HCT116 (cell line): ENCODE data around the gene WDR83. TPM values are rescaled to one million over a fixed set of nuclear protein-coding genes. Genes with fewer than 3 reads are reported as not detected.

Experiments used
- ATAC-seq: fragments of 200-7000 bp; cut with Tn5 transposase; 2 replicates; pipeline ENCODE4 v1.9.1; 2020; ENCODE audit warnings: mild to moderate bottlenecking, moderate library complexity
- BruUV-seq: library from RNA; stranded (reverse); fragments of 400-500 nt; replicated peaks from 2 replicates; lab custom pipeline; 2021; lab: Mats Ljungman, UMichigan
- CTCF ChIA-PET: fragments of 300-600 bp; sonication (Branson Sonifier 250); formaldehyde crosslinking; loops from one replicate; lab custom pipeline; 2021; ENCODE audit warnings: antibody characterized with exemption; lab: Charles Lee
- POLR2A ChIA-PET: fragments of 300-600, 350-600 bp; sonication (Branson Sonifier 250); formaldehyde crosslinking; loops from one replicate; lab custom pipeline; 2021; ENCODE audit warnings: antibody characterized with exemption; lab: Charles Lee
- RAD21 ChIA-PET, 2 experiments: fragments of 300-600 bp; sonication (Branson Sonifier 250); formaldehyde crosslinking; loops; one replicate each; lab custom pipeline; 2023; ENCODE audit warnings: low total read pairs in 2 of 2; ENCODE audit not compliant: uncharacterized antibody in 2 of 2, unreplicated experiment in 2 of 2, low non-redundant PET in 1 of 2; lab: Charles Lee
- DNase-seq: peaks from one replicate; pipeline ENCODE4 v3.0.0-alpha.2; 2010; ENCODE audit warnings: low read depth, low spot score
- H2AFZ ChIP-seq: fragments of 200-600 bp; shearing (Covaris generic), sonication (generic); 2 replicates; pipeline ENCODE4 v1.6.1; 2017; ENCODE audit warnings: low read depth, mixed run types, mixed read lengths, antibody characterized with exemption, low read length; ENCODE audit not compliant: poor library complexity, severe bottlenecking
- H3K27ac ChIP-seq: 2 replicates; pipeline ENCODE4 v1.5.1; 2012; ENCODE audit warnings: low read depth, low read length
- H3K27me3 ChIP-seq: fragments of 200-600 bp; sonication (generic); 2 replicates; pipeline ENCODE4 v1.6.1; 2016; ENCODE audit warnings: mixed run types, low read length, mixed read lengths; ENCODE audit not compliant: insufficient read depth
- H3K36me3 ChIP-seq, 2 experiments: fragments of 200-500 bp in 1 of 2; fragments of 200-600 bp in 1 of 2; sonication (Bioruptor generic) in 1 of 2; sonication (generic) in 1 of 2; 2 replicates each; pipeline versions ENCODE4 v1.5.1 to v1.6.1; 2014 to 2016; ENCODE audit warnings: low read length in 2 of 2, inconsistent platforms in 1 of 2, mixed read lengths in 1 of 2, mixed run types in 1 of 2; ENCODE audit not compliant: insufficient read depth in 2 of 2, control insufficient read depth in 1 of 2
- H3K4me1 ChIP-seq, 2 experiments: fragments of 200-600 bp in 1 of 2; sonication (generic) in 1 of 2; 2 replicates each; pipeline versions ENCODE4 v1.5.1 to v1.6.1; 2012 to 2017; ENCODE audit warnings: low read length in 2 of 2, inconsistent platforms in 1 of 2, mild to moderate bottlenecking in 1 of 2, mixed read lengths in 1 of 2, mixed run types in 1 of 2, moderate library complexity in 1 of 2; ENCODE audit not compliant: insufficient read depth in 2 of 2, control insufficient read depth in 1 of 2
- H3K4me2 ChIP-seq: fragments of 200-600 bp; sonication (generic); 2 replicates; pipeline ENCODE4 v1.6.1; 2017; ENCODE audit warnings: mixed run types, low read length, mixed read lengths
- H3K4me3 ChIP-seq, 2 experiments: fragments of 200-600 bp in 1 of 2; sonication (generic) in 1 of 2; replicated peaks in 1 of 2; 2 replicates each; pipeline ENCODE4 v1.5.1; 2011 to 2016; ENCODE audit warnings: low read length in 2 of 2, control low read depth in 1 of 2, low read depth in 1 of 2, mild to moderate bottlenecking in 1 of 2, mixed read lengths in 1 of 2, mixed run types in 1 of 2
- H3K79me2 ChIP-seq: fragments of 200-600 bp; sonication (generic); 2 replicates; pipeline ENCODE4 v1.6.1; 2017; ENCODE audit warnings: mild to moderate bottlenecking, mixed run types, low read length, moderate library complexity, mixed read lengths; ENCODE audit not compliant: insufficient read depth
- H3K9ac ChIP-seq: fragments of 200-600 bp; sonication (generic); 2 replicates; pipeline ENCODE4 v1.6.1; 2016; ENCODE audit warnings: low read length, mixed read lengths
- H3K9me2 ChIP-seq: fragments of 200-600 bp; sonication (generic), shearing (Covaris generic); 2 replicates; pipeline ENCODE4 v1.6.1; 2017; ENCODE audit warnings: mixed run types, mild to moderate bottlenecking, moderate library complexity; ENCODE audit not compliant: insufficient read depth
- H3K9me3 ChIP-seq, 2 experiments: fragments of 200-500 bp in 1 of 2; fragments of 200-600 bp in 1 of 2; sonication (Bioruptor generic) in 1 of 2; sonication (generic) in 1 of 2; 2 replicates each; pipeline ENCODE4 v1.6.1; 2014 to 2017; ENCODE audit warnings: low read length in 2 of 2, mixed read lengths in 2 of 2, inconsistent platforms in 1 of 2, low read depth in 1 of 2, mild to moderate bottlenecking in 1 of 2, mixed run types in 1 of 2, moderate library complexity in 1 of 2; ENCODE audit not compliant: control insufficient read depth in 1 of 2, insufficient read depth in 1 of 2
- H4K20me1 ChIP-seq: fragments of 200-600 bp; sonication (generic), shearing (Covaris generic); 2 replicates; pipeline ENCODE4 v1.6.1; 2017; ENCODE audit warnings: mixed run types, mild to moderate bottlenecking, moderate library complexity; ENCODE audit not compliant: insufficient read depth
- CBX3 ChIP-seq: IDR thresholded peaks from 2 replicates; pipeline ENCODE4 v1.6.1; 2012; ENCODE audit warnings: low read depth
- CEBPB ChIP-seq: IDR thresholded peaks from 2 replicates; pipeline ENCODE4 v1.6.1; 2012; ENCODE audit warnings: low read depth
- CTCF ChIP-seq, 3 experiments: fragments of 200-600 bp in 1 of 3; sonication (generic) in 1 of 3; IDR thresholded peaks in 2 of 3; conservative IDR thresholded peaks in 1 of 3; 2 replicates each; pipeline ENCODE4 v1.5.1; 2012 to 2017; ENCODE audit warnings: low read depth in 2 of 3, low read length in 2 of 3, antibody characterized with exemption in 1 of 3, borderline replicate concordance in 1 of 3, control low read depth in 1 of 3, mild to moderate bottlenecking in 1 of 3, mixed read lengths in 1 of 3, mixed run types in 1 of 3, moderate library complexity in 1 of 3; ENCODE audit not compliant: insufficient read depth in 1 of 3
- ELF1 ChIP-seq: IDR thresholded peaks from 2 replicates; pipeline ENCODE4 v1.6.1; 2012; ENCODE audit warnings: low read depth, borderline replicate concordance
- EZH2 ChIP-seq: fragments of 200-600 bp; sonication (generic); IDR thresholded peaks from 2 replicates; pipeline ENCODE4 v1.6.1; 2017; ENCODE audit warnings: antibody characterized with exemption, mixed run types
- EZH2phosphoT487 ChIP-seq: fragments of 200-600 bp; IDR thresholded peaks from 2 replicates; pipeline ENCODE4 v1.6.1; 2018; ENCODE audit warnings: antibody characterized with exemption, borderline replicate concordance
- JUND ChIP-seq: IDR thresholded peaks from 2 replicates; pipeline ENCODE4 v1.6.1; 2012
- MAX ChIP-seq: IDR thresholded peaks from 2 replicates; pipeline ENCODE4 v1.6.1; 2012
- RAD21 ChIP-seq: IDR thresholded peaks from 2 replicates; pipeline ENCODE4 v1.6.1; 2012; ENCODE audit warnings: low read depth, mild to moderate bottlenecking
- SIN3A ChIP-seq: IDR thresholded peaks from 2 replicates; pipeline ENCODE4 v1.6.1; 2012; ENCODE audit warnings: low read depth
- SP1 ChIP-seq: IDR thresholded peaks from 2 replicates; pipeline ENCODE4 v1.6.1; 2012; ENCODE audit warnings: low read depth
- YY1 ChIP-seq: IDR thresholded peaks from 2 replicates; pipeline ENCODE4 v1.6.1; 2011; ENCODE audit warnings: low read length, low read depth, moderate library complexity, mild to moderate bottlenecking; ENCODE audit not compliant: insufficient replicate concordance; ENCODE audit errors: extremely low read depth
- ZBTB33 ChIP-seq: IDR thresholded peaks from 2 replicates; pipeline ENCODE4 v1.6.1; 2011; ENCODE audit warnings: mild to moderate bottlenecking, low read length, moderate library complexity; ENCODE audit not compliant: insufficient replicate concordance; ENCODE audit errors: extremely low read depth
- ZFX ChIP-seq: fragments of 450-650 bp; IDR thresholded peaks from 2 replicates; pipeline ENCODE4 v1.6.1; 2017
- ZNF274 ChIP-seq: fragments of 200-500 bp; sonication (Bioruptor generic); IDR thresholded peaks from 2 replicates; pipeline ENCODE4 v1.6.1; 2014; ENCODE audit warnings: mild to moderate bottlenecking, low read depth, low read length, inconsistent platforms
- intact Hi-C: fragments of 100-400 bp; cut with micrococcal nuclease; formaldehyde crosslinking; loops from 2 replicates; pipeline ENCODE4 v1.10.0; 2022
- total RNA-seq: library from RNA; stranded (reverse); gene quantifications from one replicate; pipeline ENCODE4 v1.2.1, GENCODE V29; 2021; ENCODE audit not compliant: unreplicated experiment

The WDR83 gene
- total RNA-seq, 1 experiment from 2014 or later, result 20.1 TPM

- no peaks in the 10 kb centered on the region for H3K36me3 ChIP-seq
- ChIA-PET CTCF (no interaction called here), RAD21 (no interaction called here), POLR2A (no interaction called here)
- BruUV-seq, result no TSS peak
- no peaks in the 10 kb centered on the region for H3K9me2 ChIP-seq
- H3K9ac ChIP-seq, result no peak overlapping the region
- no peaks in the 10 kb centered on the region for H4K20me1 ChIP-seq
- no peaks in the 10 kb centered on the region for H3K4me1 ChIP-seq
- no peaks in the 10 kb centered on the region for H3K27me3 ChIP-seq
- no peaks in the 10 kb centered on the region for H3K79me2 ChIP-seq
- H2AFZ ChIP-seq, result no peak overlapping the region
- intact Hi-C loops, result no loop called here
- no peak overlapping the region for H3K4me2 ChIP-seq
- no peak overlapping the region for H3K4me3 ChIP-seq
- ATAC-seq (no peak), DNase-seq (no peak)
- no peak overlapping the region for H3K27ac ChIP-seq
- peaks cover 0 to 4% of the 10 kb centered on the region in 2 experiments; a peak in 1 of 4 replicates for H3K9me3 ChIP-seq
- TF ChIP-seq JUND (no peak), RAD21 (no peak), YY1 (no peak), ZBTB33 (no peak), ZNF274 (no peak)
Observed at GRCh38 chr19:12641456-12641855, 25.2 kb upstream of the WDR83 start.

GRCh38 chr19:12642506-12642905 lies 24.1 kb upstream of the WDR83 start:
- no peaks in the 10 kb centered on the region for H4K20me1 ChIP-seq
- no peaks in the 10 kb centered on the region for H3K9me2 ChIP-seq
- POLR2A ChIA-PET, result no interaction called here
- CTCF ChIA-PET, result no interaction called here
- H3K36me3 ChIP-seq, result no peaks in the 10 kb centered on the region
- peaks cover 0 to 4% of the 10 kb centered on the region in 2 experiments; a peak in 1 of 4 replicates for H3K9me3 ChIP-seq
- no peak overlapping the region for H2AFZ ChIP-seq
- H3K27ac ChIP-seq, result no peak overlapping the region
- no peaks in the 10 kb centered on the region for H3K79me2 ChIP-seq
- BruUV-seq, result no TSS peak
- H3K4me3 ChIP-seq, result no peak overlapping the region
- ATAC-seq, result no peak
- H3K27me3 ChIP-seq, result no peaks in the 10 kb centered on the region
- no peak overlapping the region for H3K4me2 ChIP-seq
- RAD21 ChIA-PET, result interaction anchor here in 1 of 2 experiments (0.7 kb wide), 1 partner anchor 116 kb away, joined by 3 read pairs; no protein-coding TSS in a partner anchor
- no peak for DNase-seq
- intact Hi-C loops, result no loop called here
- H3K9ac ChIP-seq, result no peak overlapping the region
- TF ChIP-seq SP1 (no peak), ZFX (no peak), ELF1 (no peak), SIN3A (no peak), MAX (no peak), EZH2 (no peak), CEBPB (no peak), CTCF (IDR thresholded peaks at IDR 0.05 in 2 of 3, conservative IDR thresholded peaks at IDR 0.05 in 1 of 3; ENCODE audit: borderline replicate concordance in 1 of 3, insufficient read depth in 1 of 3, low read depth in 2 of 3, low read length in 2 of 3) (no peak), ZBTB33 (no peak), CBX3 (no peak), EZH2phosphoT487 (no peak)
- H3K4me1 ChIP-seq, result no peaks in the 10 kb centered on the region
